ENCODE results near the gene LYPD6. TPM values are rescaled to one million over a fixed set of nuclear protein-coding genes. Genes with fewer than 3 reads are reported as not detected.
A peak's percentile ranks its signal among the peaks of the same experiment; 100 is the strongest.
"Not testable (repeated sequence)": the region's sequence is repeated elsewhere in the genome, so short reads cannot be mapped to it uniquely, and the experiment has no call there.

The LYPD6 gene
- total RNA-seq, 1 donor from 2014 or later: 0.26 TPM

- Histone ChIP-seq H3K36me3 (ENCODE audit: control insufficient read depth, insufficient read depth, low read length) (no peaks in the 10 kb centered on the region), H3K27me3 (ENCODE audit: control insufficient read depth, insufficient read depth, low read length) (peaks cover 5% of the 10 kb centered on the region), H3K4me3 (ENCODE audit: low read depth, low read length) (no peak overlapping the region)
- DNase-seq (ENCODE audit: low read depth): no peak
- FAIRE-seq: no peak
- TF ChIP-seq CTCF (IDR thresholded peaks at IDR 0.05; ENCODE audit: insufficient read depth, low read length, severe bottlenecking): no peak
Observed at GRCh38 chr2:149487189-149487588, 156.8 kb downstream of the LYPD6 start.

GRCh38 chr2:149488706-149489440, 158.5 kb downstream of the LYPD6 start:
- DNase-seq (ENCODE audit: low read depth): no peak
- no peak overlapping the region for H3K4me3 ChIP-seq (ENCODE audit: low read depth, low read length)
- peaks cover 3% of the 10 kb centered on the region for H3K27me3 ChIP-seq (ENCODE audit: control insufficient read depth, insufficient read depth, low read length)
- H3K36me3 ChIP-seq (ENCODE audit: control insufficient read depth, insufficient read depth, low read length): no peaks in the 10 kb centered on the region
- no peak for FAIRE-seq
- TF ChIP-seq CTCF (IDR thresholded peaks at IDR 0.05; ENCODE audit: insufficient read depth, low read length, severe bottlenecking): no peak

- DNase-seq (ENCODE audit: low read depth): no peak
- H3K27me3 ChIP-seq (ENCODE audit: control insufficient read depth, insufficient read depth, low read length): peaks cover 3% of the 10 kb centered on the region
- H3K36me3 ChIP-seq (ENCODE audit: control insufficient read depth, insufficient read depth, low read length): no peaks in the 10 kb centered on the region
- no peak for TF ChIP-seq CTCF (IDR thresholded peaks at IDR 0.05; ENCODE audit: insufficient read depth, low read length, severe bottlenecking)
- FAIRE-seq: no peak
- H3K4me3 ChIP-seq (ENCODE audit: low read depth, low read length): no peak overlapping the region
Observed at GRCh38 chr2:149489452-149489851, 159.1 kb downstream of the LYPD6 start.

GRCh38 chr2:149490296-149490695, 159.9 kb downstream of the LYPD6 start:
- no peak for TF ChIP-seq CTCF (IDR thresholded peaks at IDR 0.05; ENCODE audit: insufficient read depth, low read length, severe bottlenecking)

GRCh38 chr2:149492923-149493322, 162.5 kb downstream of the LYPD6 start:
- TF ChIP-seq CTCF (IDR thresholded peaks at IDR 0.05; ENCODE audit: insufficient read depth, low read length, severe bottlenecking): no peak
- no peak overlapping the region for H3K4me3 ChIP-seq (ENCODE audit: low read depth, low read length)
- no peak for FAIRE-seq
- no peak for DNase-seq (ENCODE audit: low read depth)
- peaks cover 3% of the 10 kb centered on the region for H3K27me3 ChIP-seq (ENCODE audit: control insufficient read depth, insufficient read depth, low read length)
- no peaks in the 10 kb centered on the region for H3K36me3 ChIP-seq (ENCODE audit: control insufficient read depth, insufficient read depth, low read length)

More at GRCh38 chr2:149490296-149490695, 159.9 kb downstream of the LYPD6 start:
- no peaks in the 10 kb centered on the region for H3K36me3 ChIP-seq (ENCODE audit: control insufficient read depth, insufficient read depth, low read length)
- peaks cover 3% of the 10 kb centered on the region for H3K27me3 ChIP-seq (ENCODE audit: control insufficient read depth, insufficient read depth, low read length)
- DNase-seq (ENCODE audit: low read depth) (no peak), FAIRE-seq (no peak)
- no peak overlapping the region for H3K4me3 ChIP-seq (ENCODE audit: low read depth, low read length)

GRCh38 chr2:149499204-149499603, 168.8 kb downstream of the LYPD6 start:
- not testable (repeated sequence) for H3K36me3 ChIP-seq (ENCODE audit: control insufficient read depth, insufficient read depth, low read length); H3K4me3 ChIP-seq (ENCODE audit: low read depth, low read length); DNase-seq (ENCODE audit: low read depth); FAIRE-seq; H3K27me3 ChIP-seq (ENCODE audit: control insufficient read depth, insufficient read depth, low read length)

GRCh38 chr2:149506808-149507207, 176.4 kb downstream of the LYPD6 start:
- not testable (repeated sequence) for H3K27me3 ChIP-seq (ENCODE audit: control insufficient read depth, insufficient read depth, low read length); FAIRE-seq; H3K36me3 ChIP-seq (ENCODE audit: control insufficient read depth, insufficient read depth, low read length); H3K4me3 ChIP-seq (ENCODE audit: low read depth, low read length)
- peak; percentile 10 for DNase-seq (ENCODE audit: low read depth)
